GM12865 (cell line): ENCODE data around the gene NLN.

Experiments
- DNase-seq: peaks from one replicate; pipeline ENCODE4 v3.0.0; 2010; ENCODE audit warnings: low read depth
- H3K4me3 ChIP-seq: 2 replicates; pipeline ENCODE4 v1.5.1; 2011; ENCODE audit warnings: mild to moderate bottlenecking, low read depth, low read length, control low read depth
- CTCF ChIP-seq: IDR thresholded peaks from 2 replicates; pipeline ENCODE4 v1.5.1; 2011; ENCODE audit warnings: low read length, control low read depth, low read depth, inconsistent platforms; ENCODE audit not compliant: insufficient read depth; ENCODE audit errors: missing control alignments

Gene NLN

GRCh38 chr5:65817931-65818330 is 95.9 kb downstream of the NLN start:
- no peak overlapping the region for H3K4me3 ChIP-seq
- TF ChIP-seq CTCF, result no peak
- DNase-seq, result no peak

GRCh38 chr5:65818592-65818991 is 96.6 kb downstream of the NLN start:
- no peak for TF ChIP-seq CTCF
- no peak for DNase-seq
- no peak overlapping the region for H3K4me3 ChIP-seq

GRCh38 chr5:65819215-65819904 is 97.4 kb downstream of the NLN start:
- TF ChIP-seq CTCF, result no peak
- no peak overlapping the region for H3K4me3 ChIP-seq
- no peak for DNase-seq

GRCh38 chr5:65819905-65820240 is 97.9 kb downstream of the NLN start:
- TF ChIP-seq CTCF, result no peak
- H3K4me3 ChIP-seq, result no peak overlapping the region
- DNase-seq, result no peak

GRCh38 chr5:65820373-65820772 is 98.4 kb downstream of the NLN start:
- no peak for DNase-seq
- no peak overlapping the region for H3K4me3 ChIP-seq
- no peak for TF ChIP-seq CTCF

GRCh38 chr5:65821966-65822365 is 100.0 kb downstream of the NLN start:
- H3K4me3 ChIP-seq, result no peak overlapping the region
- DNase-seq, result no peak
- TF ChIP-seq CTCF, result no peak

GRCh38 chr5:65822710-65823109 is 100.7 kb downstream of the NLN start:
- TF ChIP-seq CTCF, result no peak
- no peak overlapping the region for H3K4me3 ChIP-seq
- no peak for DNase-seq
